ENCODE measurements around the gene PLEKHM3. TPM values are rescaled to one million over a fixed set of nuclear protein-coding genes. Genes with fewer than 3 reads are reported as not detected.

Gene PLEKHM3
- total RNA-seq, 1 experiment from 2014 or later: 9.3 TPM

- H3K36me3 ChIP-seq (ENCODE audit: control insufficient read depth, insufficient read depth, low read length): no peaks in the 10 kb centered on the region
- H3K27ac Mint-ChIP-seq (ENCODE audit: unreplicated experiment): no peak overlapping the region
- intact Hi-C loops (cut with micrococcal nuclease; ENCODE audit: unreplicated experiment): no loop called here
- BruUV-seq (replicated peaks): no TSS peak
- H3K4me1 Mint-ChIP-seq (ENCODE audit: low read depth, unreplicated experiment): peaks cover 29% of the 10 kb centered on the region
- no peak for DNase-seq
- no peaks in the 10 kb centered on the region for H3K9me3 Mint-ChIP-seq (ENCODE audit: unreplicated experiment)
- H3K4me3 Mint-ChIP-seq (ENCODE audit: unreplicated experiment): no peak overlapping the region
- POLR2A ChIA-PET: no interaction called here
- peaks cover 42% of the 10 kb centered on the region for H3K4me1 ChIP-seq
- no peaks in the 10 kb centered on the region for H3K36me3 Mint-ChIP-seq (ENCODE audit: insufficient read depth, unreplicated experiment)
- CTCF ChIA-PET: no interaction called here
- no peak for TF ChIP-seq CTCF (IDR thresholded peaks at IDR 0.05; ENCODE audit: insufficient read depth in 1 of 2, low read depth in 1 of 2, low read length in 1 of 2, severe bottlenecking in 1 of 2, unreplicated experiment in 1 of 2)
- no peaks in the 10 kb centered on the region for H3K9me3 ChIP-seq
- no peaks in the 10 kb centered on the region for H3K27me3 ChIP-seq (replicated peaks; ENCODE audit: control insufficient read depth, insufficient read depth, low read length)
- H3K27me3 Mint-ChIP-seq (ENCODE audit: insufficient read depth, unreplicated experiment): no peaks in the 10 kb centered on the region
- H3K4me3 ChIP-seq (ENCODE audit: low read depth, low read length): no peak overlapping the region
Observed at GRCh38 chr2:207808119-207808518, 217.2 kb downstream of the PLEKHM3 start.

- ChIA-PET POLR2A (no interaction called here), CTCF (no interaction called here)
- no peak for TF ChIP-seq CTCF (IDR thresholded peaks at IDR 0.05; ENCODE audit: insufficient read depth in 1 of 2, low read depth in 1 of 2, low read length in 1 of 2, severe bottlenecking in 1 of 2, unreplicated experiment in 1 of 2)
- Mint-ChIP-seq H3K9me3 (ENCODE audit: unreplicated experiment) (no peaks in the 10 kb centered on the region), H3K27ac (ENCODE audit: unreplicated experiment) (no peak overlapping the region), H3K36me3 (ENCODE audit: insufficient read depth, unreplicated experiment) (no peaks in the 10 kb centered on the region), H3K4me3 (ENCODE audit: unreplicated experiment) (no peak overlapping the region), H3K27me3 (ENCODE audit: insufficient read depth, unreplicated experiment) (no peaks in the 10 kb centered on the region), H3K4me1 (ENCODE audit: low read depth, unreplicated experiment) (peaks cover 30% of the 10 kb centered on the region)
- H3K9me3 ChIP-seq: no peaks in the 10 kb centered on the region
- peaks cover 44% of the 10 kb centered on the region for H3K4me1 ChIP-seq
- no peak for DNase-seq
- no TSS peak for BruUV-seq (replicated peaks)
- H3K27me3 ChIP-seq (replicated peaks; ENCODE audit: control insufficient read depth, insufficient read depth, low read length): no peaks in the 10 kb centered on the region
- intact Hi-C loops (cut with micrococcal nuclease; ENCODE audit: unreplicated experiment): no loop called here
- no peak overlapping the region for H3K4me3 ChIP-seq (ENCODE audit: low read depth, low read length)
- no peaks in the 10 kb centered on the region for H3K36me3 ChIP-seq (ENCODE audit: control insufficient read depth, insufficient read depth, low read length)
Observed at GRCh38 chr2:207807516-207807915, 217.8 kb downstream of the PLEKHM3 start.

- Mint-ChIP-seq H3K27ac (ENCODE audit: unreplicated experiment) (peak overlapping the region; percentile 58), H3K27me3 (ENCODE audit: insufficient read depth, unreplicated experiment) (no peaks in the 10 kb centered on the region), H3K4me3 (ENCODE audit: unreplicated experiment) (no peak overlapping the region), H3K4me1 (ENCODE audit: low read depth, unreplicated experiment) (peaks cover 31% of the 10 kb centered on the region), H3K9me3 (ENCODE audit: unreplicated experiment) (no peaks in the 10 kb centered on the region), H3K36me3 (ENCODE audit: insufficient read depth, unreplicated experiment) (peaks cover 6% of the 10 kb centered on the region)
- Histone ChIP-seq H3K4me1 (peaks cover 41% of the 10 kb centered on the region), H3K27me3 (replicated peaks; ENCODE audit: control insufficient read depth, insufficient read depth, low read length) (no peaks in the 10 kb centered on the region), H3K36me3 (ENCODE audit: control insufficient read depth, insufficient read depth, low read length) (no peaks in the 10 kb centered on the region), H3K9me3 (no peaks in the 10 kb centered on the region), H3K4me3 (ENCODE audit: low read depth, low read length) (no peak overlapping the region)
- BruUV-seq (replicated peaks): no TSS peak
- intact Hi-C loops (cut with micrococcal nuclease; ENCODE audit: unreplicated experiment): no loop called here
- ChIA-PET POLR2A (interaction anchor here (0.6 kb wide), 1 partner anchor 36 kb away, joined by 3 read pairs; the partner anchor contains the start of gene FZD5), CTCF (interaction anchor here (1.5 to 1.6 kb wide), 2 partner anchors 9 to 235 kb away, joined by 3 to 5 read pairs; no protein-coding TSS in a partner anchor)
- TF ChIP-seq CTCF (IDR thresholded peaks at IDR 0.05; ENCODE audit: insufficient read depth in 1 of 2, low read depth in 1 of 2, low read length in 1 of 2, severe bottlenecking in 1 of 2, unreplicated experiment in 1 of 2): no peak
- DNase-seq: peak in 1 of 2 experiments; percentile 16
Observed at GRCh38 chr2:207805566-207806226, 219.6 kb downstream of the PLEKHM3 start.
